Activated CD4-positive, alpha-beta T cell treated with anti-CD3 and anti-CD28 coated beads, Interleukin-2, Interleukin-6, amounts not matched to agents 100 ng/mL and 50 ng/mL, durations not matched to agents 16 hours and 8 hours (primary cell): ENCODE data around the gene HMCN1.
"Not testable (repeated sequence)": the region's sequence is repeated elsewhere in the genome, so short reads cannot be mapped to it uniquely, and the experiment has no call there.

Experiments
- DNase-seq: peaks from one replicate; pipeline ENCODE4 v3.0.0-alpha.2; 2020

The HMCN1 gene

DNA sequence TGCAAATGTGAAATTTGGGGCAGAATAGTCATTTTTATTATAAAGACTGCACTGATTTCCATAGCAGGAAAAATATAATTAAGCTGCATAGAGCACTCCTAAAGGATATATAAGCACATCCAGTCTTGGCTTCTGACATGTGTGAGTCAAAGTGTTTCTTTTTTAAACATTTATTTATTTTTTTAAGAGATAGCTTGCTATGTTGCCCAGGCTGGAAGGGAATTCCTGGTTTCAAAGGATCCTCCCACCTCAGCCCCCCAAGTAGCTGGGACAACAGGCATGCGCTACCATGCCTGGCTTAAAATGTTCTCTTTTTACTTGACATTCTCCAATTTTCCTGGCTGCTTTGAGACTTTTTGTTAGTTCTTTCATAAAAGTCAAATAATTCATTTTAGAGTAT is 126.1 kb downstream of the HMCN1 start:
- no peak for DNase-seq

GRCh38 chr1:185860859-185861258 is 126.7 kb downstream of the HMCN1 start:
- no peak for DNase-seq

DNA sequence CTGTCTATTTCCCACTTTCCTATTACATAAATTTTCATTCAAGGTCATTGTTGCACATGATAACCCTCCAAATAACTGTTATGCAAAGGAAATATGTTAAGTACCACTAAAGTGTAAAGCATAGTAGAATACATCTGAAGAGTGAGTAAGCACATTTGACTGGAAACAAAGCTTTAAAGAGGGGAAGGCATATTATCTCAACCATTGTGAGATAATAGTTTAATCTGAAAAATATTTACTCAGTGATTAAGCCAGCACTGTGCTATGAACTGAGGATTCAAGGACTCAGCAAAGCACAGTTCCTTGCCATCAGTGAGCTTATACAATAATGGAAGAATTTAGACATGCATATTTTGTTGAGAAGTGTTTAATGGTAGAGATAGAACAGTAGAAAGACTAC is 127.4 kb downstream of the HMCN1 start:
- no peak for DNase-seq

DNA sequence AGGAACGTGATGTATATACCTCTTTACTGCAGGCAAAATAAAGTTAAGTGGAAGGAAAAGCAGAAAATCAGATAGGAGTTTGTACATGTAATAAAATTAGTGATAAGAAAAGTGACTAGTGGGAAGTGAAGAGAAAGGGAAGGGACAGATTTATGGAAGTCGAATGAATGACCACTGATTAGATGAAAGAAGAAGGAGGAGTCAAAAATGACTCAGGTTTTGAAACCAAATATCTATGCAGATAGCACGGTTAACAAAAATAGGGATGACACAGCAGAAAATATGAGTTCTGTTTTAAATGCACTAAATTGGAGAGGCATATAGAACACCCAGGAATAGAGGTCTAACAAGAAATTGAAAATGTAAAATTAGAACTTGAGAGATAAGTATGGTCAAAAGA is 128.0 kb downstream of the HMCN1 start:
- DNase-seq = no peak

GRCh38 chr1:185864331-185864730 is 130.1 kb downstream of the HMCN1 start:
- no peak for DNase-seq

DNA sequence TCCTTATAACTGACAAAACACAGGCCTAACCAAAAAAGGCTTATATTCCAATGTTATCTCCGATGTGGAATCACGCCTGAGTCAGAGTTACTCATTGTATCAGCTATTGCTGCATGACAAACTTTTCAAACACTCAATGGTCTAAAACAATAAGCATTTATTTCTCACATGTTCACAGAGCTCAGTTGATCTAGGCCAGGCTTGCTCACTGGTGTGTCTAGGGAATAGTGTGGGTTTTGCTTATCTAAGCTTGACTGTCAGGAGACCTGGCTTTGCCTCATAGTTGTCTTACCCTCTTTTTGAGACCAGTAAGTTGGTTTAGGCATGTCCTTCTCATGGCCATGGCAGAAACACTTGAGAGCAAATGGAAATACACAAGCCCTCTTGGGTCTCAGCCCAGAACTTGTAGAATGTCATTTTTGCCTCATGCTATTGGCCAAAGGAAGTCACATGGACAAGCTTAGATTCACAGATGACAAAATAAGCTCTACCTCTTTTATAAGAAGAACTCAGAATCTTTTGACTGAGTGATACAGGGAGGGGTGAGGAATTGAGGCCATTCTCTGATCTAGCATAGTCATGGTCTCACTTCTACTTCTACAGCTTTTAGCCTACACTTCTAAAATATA is 130.8 kb downstream of the HMCN1 start:
- no peak for DNase-seq

GRCh38 chr1:185869590-185869989 is 135.4 kb downstream of the HMCN1 start:
- DNase-seq = no peak

DNA sequence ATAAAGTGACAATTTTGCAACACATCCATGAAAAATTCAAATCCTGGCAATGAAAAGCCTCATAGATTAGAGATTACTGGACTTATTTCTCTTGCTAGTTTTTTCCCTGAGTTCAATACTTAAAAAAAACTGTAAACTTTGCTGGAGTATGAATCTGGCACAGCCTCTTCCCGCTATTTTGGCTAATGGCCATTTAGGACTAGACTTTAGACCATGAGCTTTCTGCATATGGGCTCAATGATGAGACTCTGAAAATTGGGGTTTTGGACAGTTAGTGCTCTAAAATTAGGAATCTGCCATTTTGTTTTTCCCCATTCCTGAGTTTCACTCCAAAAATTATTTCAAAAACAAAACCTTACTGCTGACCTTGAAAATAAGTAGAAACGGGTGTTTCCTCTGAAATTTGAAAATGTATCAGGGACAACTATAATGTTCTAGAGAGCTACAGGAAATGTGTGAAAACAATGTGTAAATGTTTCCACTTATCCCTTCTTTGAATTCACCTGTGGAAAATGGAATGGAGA is 137.5 kb downstream of the HMCN1 start:
- no peak for DNase-seq

GRCh38 chr1:185874246-185874645 is 140.1 kb downstream of the HMCN1 start:
- no peak for DNase-seq

DNA sequence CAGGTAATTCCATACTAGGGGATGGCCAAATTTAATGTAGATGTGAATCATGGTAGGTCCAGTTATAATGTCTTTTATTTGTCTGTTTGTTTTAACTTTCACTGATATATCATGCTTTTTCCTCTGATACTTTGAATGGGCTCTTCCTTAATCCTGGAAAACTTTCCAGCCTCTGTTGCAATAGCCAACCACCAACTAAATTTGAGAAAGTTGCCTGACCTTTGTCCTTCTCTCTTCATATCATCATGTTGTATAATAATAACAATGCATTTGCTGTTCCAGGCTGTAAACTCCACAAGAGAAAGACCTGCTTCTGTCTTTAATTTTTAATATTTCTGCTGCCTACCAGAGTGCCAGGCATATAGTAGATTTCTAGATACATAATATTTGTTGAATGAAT is 146.1 kb downstream of the HMCN1 start:
- no peak for DNase-seq

DNA sequence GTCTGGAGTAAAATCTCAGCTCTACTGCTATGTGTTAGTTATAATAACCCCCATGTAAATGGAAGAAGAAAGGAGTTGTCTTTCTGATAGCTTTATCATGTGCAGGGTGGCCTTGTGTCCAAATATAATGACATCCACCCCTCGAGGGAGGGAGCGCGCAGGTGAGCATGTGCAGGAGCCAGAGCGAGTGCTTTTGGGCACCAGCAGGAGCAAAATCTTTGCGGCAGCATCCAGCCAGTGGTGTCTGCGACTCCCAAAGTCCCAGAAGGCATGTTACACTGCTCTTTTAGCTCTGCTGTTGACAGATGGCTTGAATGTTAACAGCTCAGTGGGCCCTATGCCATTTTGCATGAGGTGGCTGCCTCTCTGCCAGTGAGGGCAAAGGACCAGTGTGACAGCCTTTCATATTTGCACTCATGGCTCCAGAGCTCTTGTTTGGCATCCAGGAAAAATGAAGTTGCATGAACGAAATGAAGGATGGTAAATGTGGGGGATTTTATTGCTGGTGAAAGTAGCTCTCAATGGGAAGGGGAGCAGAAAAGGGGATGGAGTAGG is 146.7 kb downstream of the HMCN1 start:
- DNase-seq = no peak

DNA sequence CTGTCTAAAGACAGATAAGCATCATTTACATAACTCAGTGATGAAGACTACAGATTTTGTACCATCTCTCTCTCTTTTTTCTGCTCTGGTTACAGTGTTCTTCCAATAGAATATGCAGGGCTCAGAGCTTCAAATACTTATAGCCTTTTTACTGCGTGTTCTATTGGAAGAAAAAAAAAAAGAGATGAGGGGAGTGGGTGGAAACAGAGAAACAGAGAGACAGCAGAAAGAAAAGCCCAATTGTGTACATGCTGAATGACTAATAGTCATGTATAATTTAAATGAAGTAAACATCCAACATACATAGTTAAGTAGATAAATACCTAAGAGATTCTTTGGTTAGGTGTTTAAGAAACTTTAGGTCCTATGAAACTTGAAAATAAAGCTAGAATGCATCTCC is 151.9 kb downstream of the HMCN1 start:
- no peak for DNase-seq

DNA sequence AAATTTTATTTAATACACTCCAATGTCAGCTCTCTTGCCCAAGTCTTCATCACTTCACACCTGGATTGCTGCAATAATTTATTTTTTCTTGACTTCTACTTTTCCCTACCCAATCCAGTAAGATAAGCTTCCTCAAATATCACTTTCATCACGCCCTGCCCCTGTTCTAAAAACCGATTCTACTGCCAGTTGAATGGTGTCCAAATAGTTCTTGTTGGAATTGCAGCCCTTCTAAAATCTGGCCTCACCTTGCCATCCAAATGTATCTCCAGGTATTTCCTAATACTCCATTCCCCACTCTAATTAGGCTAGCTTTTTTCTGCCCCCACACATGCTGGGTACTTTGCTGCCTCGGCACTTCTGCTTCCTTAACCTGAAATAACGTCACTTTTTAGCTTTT is 152.5 kb downstream of the HMCN1 start:
- no peak for DNase-seq

DNA sequence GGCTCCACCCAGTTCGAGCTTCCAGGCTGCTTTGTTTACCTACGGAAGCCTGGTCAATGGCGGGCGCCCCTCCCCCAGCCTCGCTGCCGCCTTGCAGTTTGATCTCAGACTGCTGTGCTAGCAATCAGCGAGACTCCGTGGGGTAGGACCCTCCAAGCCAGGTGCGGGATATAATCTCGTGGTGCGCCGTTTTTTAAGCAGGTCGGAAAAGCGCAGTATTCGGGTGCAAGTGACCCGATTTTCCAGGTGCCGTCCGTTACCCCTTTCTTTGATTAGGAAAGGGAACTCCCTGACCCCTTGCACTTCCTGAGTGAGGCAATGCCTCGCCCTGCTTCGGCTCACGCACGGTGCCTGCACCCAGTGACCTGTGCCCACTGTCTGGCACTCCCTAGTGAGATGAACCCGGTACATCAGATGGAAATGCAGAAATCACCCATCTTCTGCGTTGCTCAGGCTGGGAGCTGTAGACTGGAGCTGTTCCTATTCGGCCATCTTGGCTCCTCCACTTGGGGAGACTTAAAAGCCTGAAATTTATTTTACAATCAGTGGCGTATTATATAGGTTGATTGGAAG is 158.7 kb downstream of the HMCN1 start:
- DNase-seq = not testable (repeated sequence)

DNA sequence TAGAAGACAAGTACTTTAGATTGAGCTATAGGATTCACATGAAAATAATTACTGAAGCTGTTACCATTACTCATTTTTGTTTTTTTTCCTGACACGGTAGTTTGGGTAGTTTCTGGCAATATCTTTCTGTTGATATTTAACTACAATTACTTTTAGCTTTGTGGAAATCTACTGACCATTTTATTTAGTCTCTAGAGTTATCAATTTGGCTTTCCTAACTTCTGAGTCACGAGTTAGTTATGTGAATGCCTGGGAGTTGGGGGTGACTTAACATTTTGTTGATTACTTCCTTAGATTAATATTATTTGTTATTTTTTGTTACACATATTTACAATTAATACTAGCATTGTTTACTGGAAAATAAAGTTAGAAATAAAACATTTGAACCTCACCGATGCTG is 160.6 kb downstream of the HMCN1 start:
- DNase-seq = no peak

DNA sequence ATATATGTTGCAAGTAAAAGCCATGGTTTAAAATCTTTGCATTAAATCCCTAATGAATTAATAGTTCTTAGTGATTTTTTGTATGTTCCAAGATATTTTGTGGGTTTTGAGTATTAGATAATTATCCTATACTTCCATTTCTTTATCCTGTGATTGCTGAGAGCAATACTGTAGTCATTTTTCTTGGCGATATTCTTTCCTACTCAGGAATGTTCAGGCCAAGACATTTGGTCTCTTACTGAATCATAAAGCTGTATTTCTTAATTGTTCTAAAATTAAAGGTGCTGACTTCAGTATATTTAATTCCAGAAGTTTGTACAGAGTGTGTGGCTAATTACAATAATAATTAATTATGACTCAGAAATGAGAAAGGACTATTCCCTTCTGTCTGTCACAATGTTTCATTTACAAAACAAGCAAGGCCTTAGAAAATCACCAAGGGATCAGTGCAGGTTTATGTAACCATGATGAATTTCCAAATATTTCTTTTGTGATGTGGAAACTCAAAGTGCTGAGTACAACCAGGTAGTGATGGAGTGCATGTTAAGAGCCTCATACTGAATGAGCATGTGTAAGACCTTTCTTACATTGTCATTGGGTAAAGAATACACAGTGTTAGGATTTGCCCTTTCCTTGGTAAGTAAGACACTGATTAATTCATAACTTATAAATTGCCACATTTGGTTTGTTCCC is 161.2 kb downstream of the HMCN1 start:
- DNase-seq = no peak

DNA sequence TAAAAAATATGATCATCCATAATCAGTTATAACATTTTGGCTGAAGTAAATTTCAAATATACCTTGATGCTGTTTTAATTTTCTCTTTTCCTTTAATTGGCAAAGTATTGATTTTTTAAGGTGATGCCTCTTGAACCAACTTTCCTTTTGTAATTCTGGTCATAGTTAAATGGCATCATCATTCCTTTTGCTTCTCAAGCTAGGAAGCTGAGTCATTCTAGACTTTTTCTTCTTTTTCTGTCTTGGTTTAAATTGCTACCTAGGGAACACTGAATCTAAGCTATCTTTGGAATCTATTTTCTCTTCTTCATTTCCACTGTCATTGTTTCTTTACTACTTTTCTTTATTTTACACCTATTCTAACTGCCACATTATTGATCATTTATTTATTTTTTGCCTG is 162.7 kb downstream of the HMCN1 start:
- no peak for DNase-seq

DNA sequence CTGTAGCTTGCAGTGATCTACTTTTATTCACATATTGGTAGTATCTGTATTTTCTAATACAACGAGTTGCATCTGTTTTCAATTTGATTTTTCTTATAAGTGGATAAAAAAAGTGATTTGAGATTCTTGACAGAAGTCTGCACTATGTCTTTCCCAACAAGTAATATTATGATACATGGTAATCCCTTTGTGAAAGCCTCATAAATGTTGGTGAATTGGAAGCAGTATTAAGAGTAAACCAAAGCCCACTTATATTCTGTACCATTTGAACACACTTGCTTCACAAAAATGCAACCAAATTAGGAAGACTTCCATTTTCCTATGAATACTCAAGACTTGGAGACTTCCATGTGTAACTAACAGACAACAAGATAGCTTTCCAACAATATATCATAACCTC is 172.0 kb downstream of the HMCN1 start:
- no peak for DNase-seq

GRCh38 chr1:185907246-185907645 is 173.1 kb downstream of the HMCN1 start:
- DNase-seq = no peak

GRCh38 chr1:185911978-185912377 is 177.8 kb downstream of the HMCN1 start:
- DNase-seq = no peak

- DNase-seq = no peak
Observed at GRCh38 chr1:185912504-185912903, 178.3 kb downstream of the HMCN1 start.

DNA sequence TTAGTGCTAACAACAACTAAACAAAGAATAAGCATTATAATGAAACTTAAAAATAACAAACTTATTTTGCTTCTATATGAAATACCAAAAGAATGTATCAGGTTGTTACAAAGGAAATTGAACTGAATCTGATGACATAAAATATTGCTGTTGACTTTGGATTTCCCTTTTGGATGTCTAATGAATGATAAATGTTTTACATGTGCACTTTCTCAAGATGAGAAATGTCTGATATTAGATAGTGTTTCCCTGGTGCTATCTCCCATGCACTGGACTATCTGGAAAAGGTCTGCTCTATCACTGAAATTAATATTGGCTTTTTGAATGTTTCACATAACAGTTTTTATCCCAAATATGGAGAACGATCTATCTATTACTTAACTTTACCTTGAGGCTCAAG is 179.9 kb downstream of the HMCN1 start:
- DNase-seq = no peak

- DNase-seq = no peak
Observed at GRCh38 chr1:185916861-185917260, 182.7 kb downstream of the HMCN1 start.

- DNase-seq = no peak
Observed at GRCh38 chr1:185917646-185918045, 183.5 kb downstream of the HMCN1 start.
